Activated B cell treated with CpG ODN at 0.5 μM for 24 hours (primary cell): Measurements from ENCODE around the gene CDH26. TPM values are rescaled to one million over a fixed set of nuclear protein-coding genes. Genes with fewer than 3 reads are reported as not detected.
"Not testable (repeated sequence)": the region's sequence is repeated elsewhere in the genome, so short reads cannot be mapped to it uniquely, and the experiment has no call there.

Source experiments
- ATAC-seq: fragments of 200-7000 bp; cut with Tn5 transposase; one replicate; pipeline ENCODE4 v1.10.0; 2021; ENCODE audit warnings: low read depth, mild to moderate bottlenecking, moderate library complexity
- CTCF ChIA-PET: fragments of 350-600 bp; sonication (Branson Sonifier 250); formaldehyde crosslinking; loops from one replicate; lab custom pipeline; 2021; ENCODE audit warnings: antibody characterized with exemption; lab: Charles Lee
- POLR2A ChIA-PET: fragments of 350-600 bp; sonication (Branson Sonifier 250); formaldehyde crosslinking; loops from one replicate; lab custom pipeline; 2021; ENCODE audit warnings: antibody characterized with exemption; lab: Charles Lee
- DNase-seq: peaks from one replicate; pipeline ENCODE4 v3.0.0; 2022
- H3K27ac Mint-ChIP-seq: one replicate; pipeline ENCODE4 v1.8.0; 2020; ENCODE audit warnings: mixed read lengths
- H3K27me3 Mint-ChIP-seq: one replicate; pipeline ENCODE4 v1.8.0; 2021; ENCODE audit warnings: mixed read lengths
- H3K36me3 Mint-ChIP-seq: one replicate; pipeline ENCODE4 v1.8.0; 2021; ENCODE audit warnings: low read depth, mixed read lengths
- H3K4me1 Mint-ChIP-seq: one replicate; pipeline ENCODE4 v1.8.0; 2021; ENCODE audit warnings: mixed read lengths
- H3K4me3 Mint-ChIP-seq: one replicate; pipeline ENCODE4 v1.8.0; 2020; ENCODE audit warnings: mild to moderate bottlenecking, mixed read lengths
- H3K9me3 Mint-ChIP-seq: one replicate; pipeline ENCODE4 v1.8.0; 2020; ENCODE audit warnings: mixed read lengths
- CTCF ChIP-seq: fragments of 200-600 bp; IDR thresholded peaks from one replicate; pipeline ENCODE4 v1.8.0; 2022; ENCODE audit warnings: antibody characterized with exemption, mild to moderate bottlenecking
- intact Hi-C: fragments of 100-400 bp; cut with micrococcal nuclease; formaldehyde crosslinking; loops from one replicate; pipeline ENCODE4 v1.15.1; 2024
- total RNA-seq: library from RNA; stranded (reverse); gene quantifications from 2 replicates; pipeline ENCODE4 v1.2.3, GENCODE V29; 2022

CDH26 gene
- total RNA-seq, 1 donor from 2014 or later, result 1.4 TPM

GRCh38 chr20:59948828-59949720 lies 9.1 kb upstream of the CDH26 start:
- TF ChIP-seq CTCF, result peak; percentile 79
- peaks cover 24% of the 10 kb centered on the region for H3K36me3 Mint-ChIP-seq
- H3K4me1 Mint-ChIP-seq, result peaks cover 13% of the 10 kb centered on the region
- H3K27ac Mint-ChIP-seq, result peak overlapping the region; percentile 83
- ATAC-seq (peak; percentile 37), DNase-seq (no peak)
- ChIA-PET POLR2A (interaction anchor here (0.7 to 1.8 kb wide), 2 partner anchors 9 to 313 kb away, joined by 3 to 7 read pairs; partner anchors contain the start of genes FAM217B and PPP1R3D), CTCF (interaction anchor here (0.6 to 2.7 kb wide), 8 partner anchors 8 to 1947 kb away, joined by 3 to 15 read pairs (median 4); partner anchors contain the start of genes FAM217B, PPP1R3D and SYCP2)
- H3K27me3 Mint-ChIP-seq, result no peaks in the 10 kb centered on the region
- H3K4me3 Mint-ChIP-seq, result peak overlapping the region; percentile 20
- intact Hi-C loops, result loop anchor here (1.0 to 5.0 kb wide), 3 partner anchors 9 to 1938 kb away; partner anchors contain the start of genes FAM217B and PPP1R3D
- no peaks in the 10 kb centered on the region for H3K9me3 Mint-ChIP-seq

- H3K4me1 Mint-ChIP-seq, result peaks cover 13% of the 10 kb centered on the region
- no peak for DNase-seq
- no peaks in the 10 kb centered on the region for H3K27me3 Mint-ChIP-seq
- no peak overlapping the region for H3K27ac Mint-ChIP-seq
- ChIA-PET CTCF (interaction anchor here (0.7 to 2.7 kb wide), 5 partner anchors 9 to 1946 kb away, joined by 3 to 15 read pairs (median 6); partner anchors contain the start of genes FAM217B and SYCP2), POLR2A (interaction anchor here (1.1 kb wide), 1 partner anchor 10 kb away, joined by 3 read pairs; the partner anchor contains the start of genes FAM217B and PPP1R3D)
- intact Hi-C loops, result loop anchor here (1.0 to 5.0 kb wide), 3 partner anchors 10 to 1937 kb away; partner anchors contain the start of genes FAM217B and PPP1R3D
- no peak overlapping the region for H3K4me3 Mint-ChIP-seq
- no peaks in the 10 kb centered on the region for H3K9me3 Mint-ChIP-seq
- no peak for TF ChIP-seq CTCF
- peaks cover 16% of the 10 kb centered on the region for H3K36me3 Mint-ChIP-seq
- no peak for ATAC-seq
Observed at GRCh38 chr20:59949911-59950310, 8.3 kb upstream of the CDH26 start.

- no peaks in the 10 kb centered on the region for H3K9me3 Mint-ChIP-seq
- no peak for ATAC-seq
- ChIA-PET POLR2A (no interaction called here), CTCF (no interaction called here)
- peaks cover 3% of the 10 kb centered on the region for H3K36me3 Mint-ChIP-seq
- intact Hi-C loops, result no loop called here
- no peaks in the 10 kb centered on the region for H3K27me3 Mint-ChIP-seq
- no peak overlapping the region for H3K4me3 Mint-ChIP-seq
- DNase-seq, result no peak
- TF ChIP-seq CTCF, result no peak
- no peak overlapping the region for H3K27ac Mint-ChIP-seq
- H3K4me1 Mint-ChIP-seq, result no peaks in the 10 kb centered on the region
Observed at GRCh38 chr20:59954718-59955117, 3.5 kb upstream of the CDH26 start.

GRCh38 chr20:59955131-59955796 lies 3.0 kb upstream of the CDH26 start:
- Mint-ChIP-seq H3K4me1 (no peaks in the 10 kb centered on the region), H3K9me3 (no peaks in the 10 kb centered on the region), H3K4me3 (no peak overlapping the region), H3K27ac (no peak overlapping the region), H3K27me3 (no peaks in the 10 kb centered on the region), H3K36me3 (peaks cover 3% of the 10 kb centered on the region)
- ChIA-PET POLR2A (no interaction called here), CTCF (interaction anchor here (1.2 kb wide), 1 partner anchor 15 kb away, joined by 3 read pairs; the partner anchor contains the start of genes FAM217B and PPP1R3D)
- no peak for ATAC-seq
- no peak for TF ChIP-seq CTCF
- no peak for DNase-seq
- intact Hi-C loops, result no loop called here

GRCh38 chr20:59957568-59957967 lies 655 bp upstream of the CDH26 start:
- H3K4me1 Mint-ChIP-seq, ATAC-seq, H3K4me3 Mint-ChIP-seq, intact Hi-C loops, H3K9me3 Mint-ChIP-seq, H3K27ac Mint-ChIP-seq, POLR2A ChIA-PET, CTCF ChIA-PET, H3K27me3 Mint-ChIP-seq, DNase-seq, H3K36me3 Mint-ChIP-seq: not testable (repeated sequence)
